T-helper 1 cell treated with Interleukin-12 subunit alpha and Interleukin-12 subunit beta and Interleukin-4 antibody, amounts not matched to agents 30 μg/mL and 1 μg/mL, for 36 hours (primary cell): ENCODE data around the gene FAM47A.

Experiments
- H3K27ac Mint-ChIP-seq: one replicate; pipeline ENCODE4 v1.8.0; 2021; ENCODE audit warnings: mild to moderate bottlenecking, mixed read lengths
- H3K27me3 Mint-ChIP-seq: one replicate; pipeline ENCODE4 v1.8.0; 2021; ENCODE audit warnings: low read depth, mixed read lengths
- H3K36me3 Mint-ChIP-seq: one replicate; pipeline ENCODE4 v1.8.0; 2021; ENCODE audit warnings: low read depth, mixed read lengths
- H3K4me1 Mint-ChIP-seq: one replicate; pipeline ENCODE4 v1.8.0; 2021; ENCODE audit warnings: low read depth, mixed read lengths
- H3K4me3 Mint-ChIP-seq: one replicate; pipeline ENCODE4 v1.8.0; 2021; ENCODE audit warnings: mild to moderate bottlenecking, moderate library complexity, mixed read lengths
- H3K9me3 Mint-ChIP-seq: one replicate; pipeline ENCODE4 v1.8.0; 2021; ENCODE audit warnings: mixed read lengths

Gene FAM47A

DNA sequence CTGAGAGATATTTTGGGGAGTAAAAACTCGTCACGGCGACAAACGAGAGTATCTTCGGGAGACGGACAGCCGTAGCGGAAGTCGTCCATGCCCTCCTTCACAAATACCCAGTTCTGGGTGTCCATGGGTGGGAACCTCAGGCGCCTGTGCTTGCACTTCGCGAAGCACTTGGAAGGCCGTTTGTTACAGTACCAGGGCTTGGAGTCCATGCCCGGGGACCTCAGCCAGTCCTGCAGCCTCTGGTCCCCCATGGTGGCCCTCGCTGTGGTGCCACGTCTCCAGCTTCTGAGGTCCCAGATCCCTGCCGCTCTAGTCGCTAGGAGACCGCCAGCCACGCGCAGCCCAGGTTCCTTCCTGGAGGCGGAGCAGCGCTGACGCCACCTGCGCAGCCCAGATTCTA lies at the start of gene FAM47A:
Gene FAM47A, minus strand, starts transcription at position 287 of the 400 bp plus-strand sequence. Its CDS starts 36 bp downstream, at position 251.
- H3K36me3 Mint-ChIP-seq = no peaks in the 10 kb centered on the region
- H3K9me3 Mint-ChIP-seq = peaks cover 13% of the 10 kb centered on the region
- no peak within 1 kb of the TSS for H3K27ac Mint-ChIP-seq
- H3K4me1 Mint-ChIP-seq = no peaks in the 10 kb centered on the region
- H3K4me3 Mint-ChIP-seq = no peak within 1 kb of the TSS
- no peaks in the 10 kb centered on the region for H3K27me3 Mint-ChIP-seq

DNA sequence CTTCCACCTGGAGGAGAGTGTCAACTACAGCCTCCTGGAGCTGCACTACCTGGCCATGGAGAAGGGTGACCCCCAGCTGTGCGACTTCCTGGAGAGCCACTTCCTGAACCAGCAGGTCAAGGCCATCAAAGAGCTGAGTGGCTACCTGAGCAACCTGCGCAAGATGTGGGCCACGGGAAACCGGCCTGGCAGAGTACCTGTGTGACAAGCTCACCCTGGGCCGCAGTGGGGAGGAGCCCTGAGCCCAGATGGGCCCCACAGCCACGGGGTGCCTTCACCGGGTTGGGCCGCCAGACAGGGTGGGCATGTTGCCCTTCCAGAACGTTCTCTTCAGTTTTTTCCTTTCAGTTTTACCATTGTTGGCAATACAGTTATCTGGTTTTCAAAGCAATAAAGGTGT lies 15.2 kb upstream of the FAM47A start:
- no peak overlapping the region for H3K27ac Mint-ChIP-seq
- H3K4me3 Mint-ChIP-seq = no peak overlapping the region
- no peaks in the 10 kb centered on the region for H3K4me1 Mint-ChIP-seq
- H3K27me3 Mint-ChIP-seq = no peaks in the 10 kb centered on the region
- H3K36me3 Mint-ChIP-seq = no peaks in the 10 kb centered on the region
- H3K9me3 Mint-ChIP-seq = peaks cover 4% of the 10 kb centered on the region

DNA sequence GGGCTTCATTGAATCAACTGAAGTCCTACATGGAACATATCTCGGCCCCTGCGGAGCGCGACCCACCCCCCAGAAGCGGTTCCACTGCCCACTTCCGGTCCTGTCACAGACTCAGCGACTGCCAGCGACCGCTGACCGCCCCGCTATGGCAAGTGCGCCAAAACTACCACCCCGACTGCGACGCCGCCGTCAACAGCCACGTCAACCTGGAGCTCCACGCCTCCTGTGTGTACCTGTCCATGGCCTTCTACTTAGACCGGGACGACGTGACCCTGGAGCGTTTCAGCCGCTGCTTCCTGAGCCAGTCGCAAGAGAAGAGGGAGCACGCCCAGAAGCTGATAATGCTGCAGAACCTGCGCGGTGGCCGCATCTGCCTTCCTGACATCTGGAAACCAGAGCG lies 14.8 kb upstream of the FAM47A start:
- no peaks in the 10 kb centered on the region for H3K27me3 Mint-ChIP-seq
- H3K36me3 Mint-ChIP-seq = no peaks in the 10 kb centered on the region
- no peak overlapping the region for H3K27ac Mint-ChIP-seq
- H3K4me3 Mint-ChIP-seq = no peak overlapping the region
- no peaks in the 10 kb centered on the region for H3K4me1 Mint-ChIP-seq
- H3K9me3 Mint-ChIP-seq = peaks cover 4% of the 10 kb centered on the region

DNA sequence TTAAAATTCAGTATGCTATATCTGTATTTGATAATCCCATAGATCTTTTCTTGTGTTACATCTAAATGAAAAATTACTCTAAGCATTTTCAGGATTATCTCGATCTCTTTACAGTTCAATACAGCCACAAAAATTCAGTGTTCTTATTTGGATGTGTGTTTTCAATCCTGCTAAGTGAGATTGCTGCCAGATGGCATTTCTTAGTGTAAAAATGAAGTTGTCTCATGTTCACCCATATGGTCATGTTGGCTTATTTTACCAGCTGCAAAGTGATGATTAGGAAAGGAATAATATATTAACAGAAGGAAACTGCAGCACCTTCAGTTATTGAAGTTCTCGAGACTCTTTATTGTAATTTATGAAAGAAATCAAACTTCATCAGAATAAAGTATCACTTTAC lies 12.1 kb upstream of the FAM47A start:
- Mint-ChIP-seq H3K4me3 (no peak overlapping the region), H3K4me1 (no peaks in the 10 kb centered on the region), H3K9me3 (peaks cover 4% of the 10 kb centered on the region), H3K36me3 (no peaks in the 10 kb centered on the region), H3K27me3 (no peaks in the 10 kb centered on the region), H3K27ac (no peak overlapping the region)

DNA sequence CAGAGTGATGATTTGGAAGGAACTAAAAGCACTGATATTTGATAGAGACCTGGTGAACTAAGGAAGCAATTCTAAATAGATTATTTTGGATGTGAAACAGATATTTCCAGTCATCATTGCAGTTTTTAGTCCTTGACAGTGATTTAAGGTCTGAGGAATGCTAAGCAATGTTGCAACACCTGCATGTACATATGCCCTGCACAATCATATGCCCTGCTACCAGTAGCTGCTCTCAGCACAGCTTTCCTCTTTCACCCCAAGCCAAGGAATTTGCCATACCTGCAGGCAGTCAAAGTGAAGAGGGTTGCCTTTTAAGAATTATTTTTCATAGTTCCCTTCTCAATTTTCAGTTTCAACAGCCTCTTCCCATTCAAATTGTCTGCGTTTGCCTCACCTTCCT lies 8.7 kb upstream of the FAM47A start:
- Mint-ChIP-seq H3K36me3 (no peaks in the 10 kb centered on the region), H3K27me3 (no peaks in the 10 kb centered on the region), H3K9me3 (peaks cover 4% of the 10 kb centered on the region), H3K27ac (no peak overlapping the region), H3K4me3 (no peak overlapping the region), H3K4me1 (no peaks in the 10 kb centered on the region)

DNA sequence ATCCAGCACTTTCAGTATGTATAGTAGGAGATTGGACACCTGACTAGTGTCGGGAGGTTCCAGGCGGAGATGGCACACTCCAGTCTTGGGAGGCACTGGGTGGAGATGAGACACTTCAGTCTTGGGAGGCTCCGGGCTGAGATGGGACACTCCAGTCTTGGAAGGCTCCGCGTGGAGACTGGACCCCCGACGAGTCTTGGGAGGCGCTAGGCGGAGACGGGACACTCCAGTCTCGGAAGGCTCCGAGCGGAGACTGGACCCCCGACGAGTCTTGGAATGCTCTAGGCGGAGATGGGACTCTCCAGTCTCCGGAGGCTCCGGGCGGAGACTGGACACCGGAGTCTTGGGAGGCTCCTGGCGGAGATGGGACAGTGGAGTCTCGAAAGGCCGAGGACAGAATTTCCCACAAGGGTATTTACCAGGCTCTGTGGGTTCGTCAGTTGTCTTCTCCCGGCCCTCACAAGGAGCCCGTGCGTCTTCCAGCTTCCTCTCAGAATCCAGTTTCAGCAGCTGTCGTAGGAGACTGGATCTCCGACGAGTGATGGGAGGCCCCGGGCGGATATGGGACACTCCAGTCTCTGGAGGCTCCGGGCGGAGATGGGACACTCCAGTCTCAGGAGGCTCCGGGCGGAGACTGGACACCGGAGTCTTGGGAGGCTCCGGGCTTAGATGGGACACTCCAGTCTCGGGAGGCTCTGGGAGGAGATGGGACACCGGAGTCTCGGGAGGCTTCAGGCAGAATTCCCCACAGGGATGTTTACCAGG lies 952 bp downstream of the FAM47A start:
- no peaks in the 10 kb centered on the region for H3K4me1 Mint-ChIP-seq
- no peak overlapping the region for H3K4me3 Mint-ChIP-seq
- H3K36me3 Mint-ChIP-seq = no peaks in the 10 kb centered on the region
- H3K27me3 Mint-ChIP-seq = no peaks in the 10 kb centered on the region
- H3K9me3 Mint-ChIP-seq = peaks cover 13% of the 10 kb centered on the region
- H3K27ac Mint-ChIP-seq = no peak overlapping the region

DNA sequence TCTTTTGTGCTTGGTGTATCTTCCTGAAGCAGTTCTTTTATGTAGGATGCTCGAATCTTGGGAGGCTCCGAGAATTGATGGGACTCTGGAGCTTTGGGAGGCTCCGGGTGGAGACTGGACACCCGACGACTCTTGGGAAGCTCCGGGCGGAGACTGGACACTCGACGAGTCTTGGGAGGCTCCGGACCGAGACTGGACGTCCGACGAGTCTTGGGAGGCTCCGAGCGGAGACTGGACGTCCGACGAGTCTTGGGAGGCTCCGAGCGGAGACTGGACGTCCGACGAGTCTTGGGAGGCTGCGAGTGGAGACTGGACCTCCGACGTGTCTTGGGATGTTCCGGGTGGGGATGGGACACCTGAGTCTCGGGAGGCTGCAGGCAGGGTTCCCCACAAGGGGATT lies 1.6 kb downstream of the FAM47A start:
- Mint-ChIP-seq H3K27me3 (no peaks in the 10 kb centered on the region), H3K4me1 (no peaks in the 10 kb centered on the region), H3K27ac (no peak overlapping the region), H3K36me3 (no peaks in the 10 kb centered on the region), H3K4me3 (no peak overlapping the region), H3K9me3 (peaks cover 13% of the 10 kb centered on the region)

DNA sequence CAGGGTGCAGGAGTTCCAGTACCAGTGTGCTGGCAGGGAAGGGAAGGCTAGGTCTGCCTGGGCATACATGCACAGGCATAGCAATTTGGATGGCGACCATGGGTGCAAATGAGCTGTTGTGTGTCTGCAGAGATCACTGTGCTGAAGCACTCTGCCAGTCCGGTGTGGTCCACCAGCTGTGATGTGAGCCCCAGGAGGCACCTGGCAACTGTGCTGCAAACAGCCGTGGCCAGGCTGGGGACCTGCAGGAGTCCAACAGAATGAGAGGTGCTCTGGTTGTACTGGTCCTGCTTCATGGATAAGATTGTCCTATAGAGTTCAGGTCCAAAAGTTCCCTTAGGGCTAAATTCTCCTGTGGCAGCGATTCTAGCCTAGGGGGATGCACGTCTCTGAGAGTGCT lies 6.1 kb downstream of the FAM47A start:
- Mint-ChIP-seq H3K27me3 (no peaks in the 10 kb centered on the region), H3K36me3 (no peaks in the 10 kb centered on the region)

DNA sequence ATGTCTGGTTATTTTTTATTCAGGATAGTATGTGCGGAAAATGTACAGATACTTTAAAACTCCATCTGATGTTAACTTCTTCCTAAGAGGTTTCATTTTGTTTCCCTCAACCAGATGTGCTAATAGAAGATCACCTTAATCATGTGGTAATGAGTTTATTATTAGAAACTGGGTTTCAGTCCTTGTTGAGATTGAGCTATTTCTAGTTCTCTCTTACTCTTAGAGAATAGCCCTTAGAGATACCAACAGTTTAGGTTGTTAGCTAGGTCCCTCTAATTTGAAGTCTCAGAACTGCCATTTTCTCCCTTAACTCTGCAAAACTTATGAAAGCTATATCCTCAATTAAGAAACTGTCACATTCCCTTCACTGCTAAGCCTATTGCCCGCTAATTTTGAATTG lies 13.0 kb downstream of the FAM47A start:
- H3K4me3 Mint-ChIP-seq = no peak overlapping the region

More for the DNA sequence above, 6.1 kb downstream of the FAM47A start:
- Mint-ChIP-seq H3K9me3 (peaks cover 19% of the 10 kb centered on the region), H3K27ac (no peak overlapping the region), H3K4me1 (no peaks in the 10 kb centered on the region), H3K4me3 (no peak overlapping the region)

DNA sequence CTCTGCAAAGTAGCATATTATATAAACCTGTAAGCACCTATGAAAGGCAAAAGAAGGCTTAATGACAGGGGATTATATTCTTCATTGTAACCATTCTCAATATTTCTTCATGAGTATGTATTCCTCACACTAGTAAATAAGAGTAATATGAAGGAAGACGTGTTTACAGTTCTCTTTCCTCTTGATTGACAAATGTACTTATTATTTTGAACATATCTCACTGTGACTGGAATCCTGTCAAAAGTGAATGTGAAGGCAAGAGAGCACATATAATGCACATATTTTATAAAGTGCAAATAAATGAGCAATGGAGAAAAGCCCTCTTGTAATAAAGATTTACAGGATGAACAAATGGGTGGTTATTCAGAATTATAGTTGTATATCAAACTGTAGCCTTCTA lies 19.7 kb downstream of the FAM47A start:
- Mint-ChIP-seq H3K4me1 (no peaks in the 10 kb centered on the region), H3K27ac (no peak overlapping the region)

More for the DNA sequence above, 13.0 kb downstream of the FAM47A start:
- Mint-ChIP-seq H3K27ac (no peak overlapping the region), H3K27me3 (no peaks in the 10 kb centered on the region), H3K9me3 (peaks cover 4% of the 10 kb centered on the region), H3K4me1 (no peaks in the 10 kb centered on the region), H3K36me3 (no peaks in the 10 kb centered on the region)

More for the DNA sequence above, 19.7 kb downstream of the FAM47A start:
- no peaks in the 10 kb centered on the region for H3K27me3 Mint-ChIP-seq
- H3K9me3 Mint-ChIP-seq = no peaks in the 10 kb centered on the region
- H3K36me3 Mint-ChIP-seq = no peaks in the 10 kb centered on the region
- H3K4me3 Mint-ChIP-seq = no peak overlapping the region
